HepG2 (cell line): ENCODE data around the gene TBL3. TPM values are rescaled to one million over a fixed set of nuclear protein-coding genes. Genes with fewer than 3 reads are reported as not detected.
A peak's percentile ranks its signal among the peaks of the same experiment; 100 is the strongest.

Source experiments
- BATF2 ChIP-seq: sonication (generic); formaldehyde crosslinking; IDR thresholded peaks from 2 replicates; pipeline ENCODE4 v1.8.0; 2022; ENCODE audit warnings: mild to moderate bottlenecking, missing genetic modification reagents, moderate library complexity
- CEBPB ChIP-seq: IDR thresholded peaks from 2 replicates; pipeline ENCODE4 v1.6.1; 2011; ENCODE audit warnings: low read depth, low read length, improper control_type of control experiment, borderline replicate concordance
- CHD2 ChIP-seq: IDR thresholded peaks from 2 replicates; pipeline ENCODE4 v1.6.1; 2011; ENCODE audit warnings: low read depth, low read length, improper control_type of control experiment
- GLI4 ChIP-seq: sonication (generic); formaldehyde crosslinking; IDR thresholded peaks from 2 replicates; pipeline ENCODE4 v1.5.1; 2020; ENCODE audit warnings: missing genetic modification reagents, mild to moderate bottlenecking, moderate library complexity, borderline replicate concordance
- HDAC1 ChIP-seq: sonication (generic); formaldehyde crosslinking; IDR thresholded peaks from 2 replicates; pipeline ENCODE4 v1.5.1; 2020; ENCODE audit warnings: mild to moderate bottlenecking, missing genetic modification reagents
- HNF4G ChIP-seq, 2 experiments: sonication (generic) in 1 of 2; formaldehyde crosslinking in 1 of 2; IDR thresholded peaks; 2 replicates each; pipeline versions ENCODE4 v1.4.0 to v1.6.1; 2011 to 2020; ENCODE audit warnings: borderline replicate concordance in 2 of 2, low read depth in 2 of 2, mild to moderate bottlenecking in 2 of 2, low read length in 1 of 2, missing genetic modification reagents in 1 of 2, moderate library complexity in 1 of 2
- KDM6A ChIP-seq: IDR thresholded peaks from 2 replicates; pipeline ENCODE4 v1.6.1; 2016; ENCODE audit warnings: low read depth
- MTF2 ChIP-seq: sonication (generic); formaldehyde crosslinking; IDR thresholded peaks from 2 replicates; pipeline ENCODE4 v1.5.0; 2020; ENCODE audit warnings: missing genetic modification reagents, borderline replicate concordance
- NR1H2 ChIP-seq: sonication (generic); formaldehyde crosslinking; IDR thresholded peaks from 2 replicates; pipeline ENCODE4 v1.8.1; 2022; ENCODE audit warnings: low read depth, missing genetic modification reagents, borderline replicate concordance
- PCBP1 ChIP-seq: fragments of 200-400 bp; formaldehyde crosslinking; IDR thresholded peaks from 2 replicates; pipeline ENCODE4 v1.6.1; 2017; ENCODE audit warnings: mild to moderate bottlenecking, low read depth, low read length, borderline replicate concordance
- POLR2AphosphoS2 ChIP-seq: IDR thresholded peaks from 2 replicates; pipeline ENCODE4 v1.6.1; 2011; ENCODE audit warnings: low read depth, low read length, improper control_type of control experiment
- RNF219 ChIP-seq: sonication (generic); formaldehyde crosslinking; IDR thresholded peaks from 2 replicates; pipeline ENCODE4 v1.5.0; 2020; ENCODE audit warnings: mild to moderate bottlenecking, missing genetic modification reagents
- SMARCE1 ChIP-seq: fragments of 450-650 bp; IDR thresholded peaks from 2 replicates; pipeline ENCODE4 v1.6.1; 2017; ENCODE audit warnings: borderline replicate concordance
- SPEN ChIP-seq: sonication (generic); formaldehyde crosslinking; IDR thresholded peaks from 2 replicates; pipeline ENCODE4 v1.5.1; 2020; ENCODE audit warnings: low read depth, mild to moderate bottlenecking, missing genetic modification reagents
- SRF ChIP-seq: IDR thresholded peaks from 2 replicates; pipeline ENCODE4 v1.6.1; 2011; ENCODE audit warnings: mild to moderate bottlenecking, low read depth, low read length, moderate library complexity
- TRIM22 ChIP-seq: fragments of 450-650 bp; IDR thresholded peaks from 2 replicates; pipeline ENCODE4 v1.6.1; 2017
- ZBTB37 ChIP-seq: sonication (generic); formaldehyde crosslinking; IDR thresholded peaks from 2 replicates; pipeline ENCODE4 v1.4.0; 2020; ENCODE audit warnings: mild to moderate bottlenecking, missing genetic modification reagents
- ZBTB42 ChIP-seq: sonication (generic); formaldehyde crosslinking; IDR thresholded peaks from 2 replicates; pipeline ENCODE4 v1.5.0; 2020; ENCODE audit warnings: mild to moderate bottlenecking, missing genetic modification reagents
- ZNF567 ChIP-seq: sonication (generic); formaldehyde crosslinking; IDR thresholded peaks from 2 replicates; pipeline ENCODE4 v1.8.1; 2023; ENCODE audit warnings: mild to moderate bottlenecking, missing genetic modification reagents, borderline replicate concordance
- ZNF770 ChIP-seq: sonication (generic); formaldehyde crosslinking; IDR thresholded peaks from 2 replicates; pipeline ENCODE4 v1.5.0; 2020; ENCODE audit warnings: mild to moderate bottlenecking, missing genetic modification reagents
- ZNF883 ChIP-seq: sonication (generic); formaldehyde crosslinking; IDR thresholded peaks from 2 replicates; pipeline ENCODE4 v1.5.1; 2020; ENCODE audit warnings: mild to moderate bottlenecking, missing genetic modification reagents; ENCODE audit errors: not compliant biosample characterization
- polyA plus RNA-seq, 8 experiments: library from polyadenylated mRNA; depleted of rRNA in 3 of 8; stranded (reverse) in 7 of 8; unstranded in 1 of 8; fragments of >200 nt; fragmentation: Illumina TruSeq in 4 of 8; extraction: Trizol in 4 of 8; gene quantifications; 2 replicates each; pipeline versions ENCODE4 v1.2.1 to v1.2.3, GENCODE V29; 2011 to 2016; ENCODE audit warnings: low read depth in 4 of 8, missing spikeins in 1 of 8, mixed read lengths in 1 of 8; ENCODE audit not compliant: insufficient read depth in 1 of 8
- total RNA-seq, 5 experiments: library from RNA; depleted of rRNA; stranded (reverse); fragments of >200 nt; fragmentation: Illumina TruSeq; extraction: Trizol; gene quantifications; 2 replicates each; pipeline ENCODE4 v1.2.3, GENCODE V29; 2016; ENCODE audit warnings: low read depth in 1 of 5

TBL3 gene
- total and polyA plus RNA-seq, 2 of the 13 experiments (the other 11 are each of a cell fraction or from before 2014, with no cell fraction given): 16.8 to 38.0 TPM

- no peak for TF ChIP-seq ZNF770 (CRISPR knock-in tag)
- no peak for TF ChIP-seq KDM6A (CRISPR knock-in tag)
- no peak for TF ChIP-seq CEBPB
- TF ChIP-seq HNF4G (IDR thresholded peaks at IDR 0.05; ENCODE audit: borderline replicate concordance, low read depth, low read length): no peak
- TF ChIP-seq HNF4G (CRISPR knock-in tag; IDR thresholded peaks at IDR 0.05; ENCODE audit: borderline replicate concordance, low read depth): no peak
- no peak for TF ChIP-seq SRF
- no peak for TF ChIP-seq ZBTB37
- TF ChIP-seq HDAC1: no peak
- TF ChIP-seq MTF2 (CRISPR knock-in tag): no peak
- no peak for TF ChIP-seq PCBP1
- no peak for TF ChIP-seq ZNF883 (CRISPR knock-in tag)
- no peak for TF ChIP-seq CHD2
- peak; percentile 94 for TF ChIP-seq POLR2AphosphoS2
- TF ChIP-seq SPEN: no peak
- no peak for TF ChIP-seq GLI4 (CRISPR knock-in tag)
- no peak for TF ChIP-seq ZNF567 (CRISPR knock-in tag)
- TF ChIP-seq BATF2: peak; percentile 73
- TF ChIP-seq RNF219: no peak
- TF ChIP-seq SMARCE1: no peak
- no peak for TF ChIP-seq NR1H2
- TF ChIP-seq TRIM22: no peak
- TF ChIP-seq ZBTB42 (CRISPR knock-in tag): no peak
Observed at GRCh38 chr16:1960665-1961630, 10.9 kb upstream of the TBL3 start (continued).
